Non-pigmented ciliary epithelial cell (primary cell): Measurements from ENCODE around the gene SCNM1.
"Not testable (repeated sequence)": the region's sequence is repeated elsewhere in the genome, so short reads cannot be mapped to it uniquely, and the experiment has no call there.

Experiments
- DNase-seq: peaks from one replicate; pipeline ENCODE4 v3.0.0-alpha.2; 2010; ENCODE audit warnings: low read depth

The SCNM1 gene

GRCh38 chr1:151146412-151147131 lies 19.4 kb upstream of the SCNM1 start, which contains the start of gene SEMA6C:
SEMA6C (minus strand) TSS chr1:151146631; CDS start chr1:151142621, 4,010 bp downstream.
- DNase-seq: peak; percentile 38

DNA sequence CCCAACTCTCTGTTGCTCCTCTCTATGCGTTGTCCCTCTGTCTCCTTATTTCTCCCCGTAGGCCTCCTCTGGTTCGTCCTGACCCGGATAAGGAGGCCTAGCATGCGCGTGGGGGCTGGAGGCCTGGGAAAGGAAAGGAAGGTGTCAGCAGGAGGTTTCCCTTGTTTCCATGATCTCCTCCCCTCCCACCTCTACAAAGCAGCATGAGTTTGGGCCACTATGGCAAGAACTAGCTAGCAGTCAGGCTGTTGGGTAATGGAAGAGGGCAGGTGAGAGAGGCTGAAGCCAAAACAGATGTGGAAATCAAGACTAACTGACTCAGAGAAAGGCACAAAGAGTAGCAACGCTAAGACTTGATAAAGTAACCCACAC lies 18.8 kb upstream of the SCNM1 start:
- DNase-seq: no peak

DNA sequence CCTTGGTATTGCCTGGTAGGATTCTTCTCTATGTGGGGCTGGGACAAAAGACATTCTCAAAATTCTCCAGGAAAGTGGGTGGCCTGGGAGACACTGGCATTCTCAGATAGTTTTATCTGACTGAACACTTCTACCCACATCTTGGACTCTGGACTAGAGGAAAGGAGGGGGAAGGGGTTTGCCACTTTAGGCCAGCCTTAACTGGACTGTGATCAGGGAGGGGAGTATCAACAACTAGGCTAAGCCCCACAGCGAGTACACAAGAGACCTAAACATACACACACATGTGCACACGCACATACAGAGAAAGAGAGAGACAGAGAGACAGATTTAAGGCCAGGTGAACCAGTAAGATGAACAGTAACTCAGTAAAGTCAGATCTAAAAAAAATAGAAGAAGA lies 18.3 kb upstream of the SCNM1 start:
- DNase-seq: no peak

DNA sequence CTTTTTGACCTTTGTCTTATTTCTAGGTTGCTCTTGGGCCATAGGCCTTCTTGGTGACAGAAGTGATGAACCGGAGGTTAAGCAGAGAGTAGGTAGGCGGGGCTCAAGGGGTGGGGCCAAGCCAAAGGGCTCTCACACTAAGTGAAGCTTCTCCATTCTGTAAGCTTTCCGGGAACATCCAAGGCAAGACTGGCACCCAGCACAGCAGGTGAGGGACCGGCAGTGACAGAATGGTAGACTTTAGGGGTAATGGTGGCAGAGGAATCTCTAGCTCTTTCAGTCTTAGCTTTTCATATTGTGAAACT lies 9.5 kb upstream of the SCNM1 start, which contains the start of gene TNFAIP8L2:
TNFAIP8L2 (plus strand) TSS at position 135 of the 305 bp plus-strand sequence. CDS start 2,049 bp downstream, outside the sequence.
- no peak for DNase-seq

GRCh38 chr1:151157067-151157531 lies 8.8 kb upstream of the SCNM1 start:
- no peak for DNase-seq

DNA sequence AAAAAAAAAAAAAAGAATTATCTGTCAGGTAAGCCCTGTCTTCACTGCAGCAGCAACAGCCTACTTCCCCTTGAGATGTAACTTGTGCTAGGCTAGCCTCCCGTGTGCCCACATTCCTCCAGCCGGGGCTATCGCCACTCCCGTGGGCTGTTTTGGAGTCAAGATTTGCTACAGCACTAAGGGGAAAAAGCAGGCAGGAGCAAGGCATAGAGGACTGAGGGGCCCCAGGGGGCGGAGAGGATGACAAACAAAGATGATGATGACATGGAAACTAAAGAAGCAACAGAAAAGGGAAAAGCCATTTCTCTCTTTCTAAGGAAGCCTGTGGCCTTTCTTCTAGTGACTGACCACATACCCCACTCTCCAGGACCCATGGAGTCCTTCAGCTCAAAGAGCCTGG lies 7.6 kb upstream of the SCNM1 start:
- no peak for DNase-seq

GRCh38 chr1:151158751-151159251 lies 7.1 kb upstream of the SCNM1 start:
- DNase-seq: no peak

DNA sequence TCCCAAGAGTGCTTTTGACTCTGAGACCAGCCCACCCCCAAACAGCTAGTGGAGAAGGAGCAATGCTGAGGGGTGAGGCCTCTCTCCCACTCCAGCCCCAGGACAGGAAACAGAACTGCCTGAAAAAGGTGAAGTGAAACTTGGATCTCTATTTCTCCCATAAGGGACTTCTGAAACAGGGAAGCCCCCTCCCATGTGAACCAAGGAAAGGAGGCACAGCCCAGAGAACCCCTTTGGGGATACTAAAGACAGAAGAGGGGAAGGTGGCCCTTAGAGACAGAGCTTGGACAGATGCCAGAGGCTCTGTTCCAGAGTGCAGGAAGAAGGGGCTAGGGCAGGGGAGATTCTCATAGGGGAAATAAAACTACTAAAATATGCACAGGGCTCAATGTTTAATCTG lies 6.6 kb upstream of the SCNM1 start:
- no peak for DNase-seq

GRCh38 chr1:151164732-151165280 lies 1.1 kb upstream of the SCNM1 start:
- DNase-seq: no peak

GRCh38 chr1:151165281-151165737 lies 635 bp upstream of the SCNM1 start:
- no peak for DNase-seq

GRCh38 chr1:151166505-151166956 lies 587 bp downstream of the SCNM1 start:
- peak; percentile 51 for DNase-seq

DNA sequence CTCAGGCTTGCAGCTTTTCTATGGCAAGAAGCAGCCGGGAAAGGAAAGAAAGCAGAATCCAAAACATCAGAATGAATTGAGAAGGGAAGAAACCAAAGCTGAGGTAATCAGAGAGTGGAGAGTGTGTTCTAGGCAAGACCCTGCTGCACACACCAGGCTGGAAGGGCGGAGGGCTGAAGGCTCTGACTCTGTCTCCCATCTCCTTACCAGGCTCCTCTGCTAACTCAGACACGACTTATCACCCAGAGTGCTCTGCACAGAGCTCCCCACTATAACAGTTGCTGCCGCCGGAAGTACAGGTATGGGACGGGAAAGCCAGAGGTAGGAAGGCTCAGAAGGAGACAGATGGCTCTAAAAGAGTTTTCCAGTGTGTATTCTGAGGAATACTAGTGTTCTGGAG lies 1.2 kb downstream of the SCNM1 start:
- DNase-seq: no peak

- no peak for DNase-seq
Measured at GRCh38 chr1:151171190-151171589, 5.2 kb downstream of the SCNM1 start.

DNA sequence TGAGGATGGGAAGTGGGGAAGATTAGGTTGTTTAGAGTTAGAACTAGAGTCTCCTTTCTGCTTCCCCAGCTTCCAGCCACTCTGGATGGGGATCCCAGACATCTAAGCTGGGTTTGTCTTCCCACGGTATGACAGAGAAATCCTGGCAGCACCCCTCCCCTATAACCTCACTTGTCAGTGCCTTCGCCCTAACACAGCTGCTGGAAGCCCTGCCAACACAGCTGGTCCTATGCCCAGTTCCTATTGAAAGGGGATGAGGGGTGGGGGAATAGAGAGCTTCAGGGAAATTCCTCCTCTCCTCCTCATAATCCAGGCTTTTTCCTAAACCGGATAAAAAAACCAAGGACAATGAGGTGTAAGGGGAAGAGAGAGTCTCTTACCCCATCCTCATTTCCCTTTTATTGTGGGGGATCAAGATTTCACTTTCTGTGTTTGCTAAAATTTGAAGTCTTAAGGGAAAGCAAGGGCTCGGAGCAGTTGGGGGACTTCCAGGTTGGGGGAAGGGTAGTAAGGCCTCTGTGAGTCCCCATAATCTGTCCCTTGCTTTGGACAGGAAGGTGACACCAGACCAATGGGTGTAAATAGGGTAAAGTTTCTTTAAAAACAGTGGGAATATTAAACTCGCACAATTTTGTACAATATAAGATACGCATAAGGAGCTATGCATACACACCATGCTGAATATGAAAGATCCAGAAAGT lies 9.2 kb downstream of the SCNM1 start:
- DNase-seq: no peak

- DNase-seq: no peak
Measured at GRCh38 chr1:151175863-151176262, 9.9 kb downstream of the SCNM1 start, which contains the start of gene TMOD4. TMOD4 (minus strand) TSS chr1:151175981; CDS start chr1:151174875, 1,106 bp downstream.

DNA sequence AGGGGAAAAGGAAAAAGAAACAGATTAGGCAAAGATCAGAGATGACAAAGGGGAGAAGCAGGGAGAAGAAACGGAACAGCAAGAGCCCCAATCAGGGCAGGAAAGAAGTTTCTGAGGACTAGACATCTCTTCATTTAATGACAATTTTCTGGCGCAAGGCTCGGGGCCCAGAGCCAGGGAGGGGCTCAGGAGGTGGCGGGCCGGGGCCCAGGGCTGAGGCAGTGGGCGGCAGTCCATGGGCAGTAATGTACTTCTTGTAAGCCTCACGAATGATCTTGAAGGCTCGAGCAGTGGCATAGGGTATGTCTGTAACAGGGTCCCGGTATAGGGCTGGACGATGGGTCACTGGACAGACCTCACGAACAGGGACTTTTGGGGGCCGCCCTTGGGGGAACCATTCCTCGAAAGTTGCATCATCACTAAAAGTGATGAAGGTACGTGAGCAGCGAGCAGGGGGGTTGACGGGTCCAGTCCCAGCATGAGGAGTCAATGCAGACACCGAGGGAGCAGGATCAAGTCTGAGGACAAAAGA lies 10.6 kb downstream of the SCNM1 start:
- no peak for DNase-seq

GRCh38 chr1:151184211-151184610 lies 18.3 kb downstream of the SCNM1 start:
- no peak for DNase-seq

- DNase-seq: no peak
Measured at GRCh38 chr1:151187205-151187604, 21.3 kb downstream of the SCNM1 start.

DNA sequence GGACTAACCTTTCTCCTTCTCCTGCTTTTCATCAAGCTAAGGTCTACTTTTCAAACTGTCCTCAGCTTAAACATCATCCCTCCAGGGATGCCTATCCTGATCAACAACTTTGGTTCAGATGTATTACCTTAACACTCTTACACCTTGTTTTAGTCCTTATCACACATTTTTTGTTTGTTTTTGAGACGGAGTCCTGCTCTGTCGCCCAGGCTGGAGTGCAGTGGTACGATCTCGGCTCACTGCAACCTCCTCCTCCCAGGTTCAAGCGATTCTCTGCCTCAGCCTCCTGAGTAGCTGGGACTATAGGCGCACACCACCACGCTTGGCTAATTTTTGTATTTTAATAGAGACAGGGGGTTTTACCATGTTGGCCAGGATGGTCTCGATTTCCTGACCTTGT lies 22.7 kb downstream of the SCNM1 start:
- not testable (repeated sequence) for DNase-seq

- no peak for DNase-seq
Measured at GRCh38 chr1:151189637-151190445, 23.9 kb downstream of the SCNM1 start, which contains the start of gene VPS72. VPS72 (minus strand) TSS chr1:151190197; CDS start chr1:151190121, 76 bp downstream.

DNA sequence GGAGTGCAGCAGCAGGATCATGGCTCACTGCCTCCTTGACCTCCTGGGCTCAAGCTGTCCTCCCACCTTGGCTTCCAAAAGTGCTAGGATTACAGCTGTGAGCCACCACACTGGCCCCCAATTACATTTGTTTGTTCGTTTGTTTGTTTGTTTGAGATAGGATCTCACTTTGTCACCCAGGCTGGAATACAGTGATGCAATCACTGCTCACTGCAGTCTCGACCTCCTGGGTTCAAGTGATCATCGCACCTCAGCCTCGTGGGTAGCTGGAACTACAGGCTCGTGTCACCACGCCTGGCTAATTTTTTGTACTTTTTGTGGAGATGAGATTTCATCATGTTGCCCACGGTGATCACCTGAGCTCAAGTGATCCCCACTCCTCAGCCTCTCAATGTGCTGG lies 26.1 kb downstream of the SCNM1 start:
- no peak for DNase-seq
